GM21447 (cell line): Measurements from ENCODE around the gene GNB1L.

Source experiments
- ATAC-seq: cut with Tn5 transposase; IDR thresholded peaks from one replicate; pipeline ENCODE4 v1.9.1; 2021; ENCODE audit not compliant: unreplicated experiment

GNB1L gene

GRCh38 chr22:19812910-19813309 is 41.8 kb downstream of the GNB1L start:
- ATAC-seq, result no peak

DNA sequence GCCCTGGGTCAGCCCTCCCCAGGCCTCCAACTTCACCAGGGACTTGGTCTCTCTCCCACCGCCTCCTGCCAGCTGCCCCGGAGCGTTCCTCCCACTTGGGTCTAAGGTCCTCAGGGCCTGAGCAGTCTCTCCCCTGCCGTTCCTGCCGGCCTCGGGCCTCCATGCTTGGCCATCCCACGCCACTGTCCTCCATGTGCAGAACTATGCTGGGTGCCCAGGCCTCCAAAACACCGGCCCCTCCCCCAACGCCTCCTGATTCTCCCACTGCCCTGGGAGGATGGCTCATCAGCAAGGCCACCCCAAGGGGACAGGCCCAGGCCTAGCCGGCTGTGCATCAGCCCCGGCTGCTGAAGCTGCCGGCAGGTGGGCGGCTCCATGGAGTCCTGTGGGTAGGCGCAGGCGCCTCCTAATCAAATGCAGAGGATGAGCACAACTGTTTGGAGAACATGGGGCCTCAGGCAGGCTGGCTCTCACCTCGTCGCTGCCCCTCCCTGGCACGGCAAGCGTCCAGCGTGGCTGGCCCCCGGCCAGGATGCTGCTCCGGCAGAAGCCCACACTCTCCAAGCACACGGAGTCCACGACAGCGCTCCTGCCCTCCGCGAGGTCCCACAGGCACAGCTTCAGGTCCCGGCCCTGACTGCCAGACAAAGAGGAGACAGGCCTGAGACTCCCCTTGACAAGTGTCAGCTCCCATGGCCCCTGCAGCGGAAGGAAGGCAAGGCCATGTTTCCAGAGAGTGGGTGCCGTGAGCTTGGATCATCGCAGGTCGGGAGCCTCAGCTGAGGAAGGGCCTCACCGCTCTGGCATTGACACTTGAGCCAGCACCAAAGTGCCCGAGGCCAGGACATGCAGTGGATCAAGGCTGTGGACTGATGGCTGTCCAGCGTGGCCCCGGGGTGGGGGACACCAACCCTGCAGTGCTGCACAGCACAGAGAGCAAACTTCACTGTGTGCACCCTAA is 42.6 kb downstream of the GNB1L start:
- no peak for ATAC-seq

GRCh38 chr22:19811211-19811621 is 43.5 kb downstream of the GNB1L start:
- ATAC-seq, result no peak

DNA sequence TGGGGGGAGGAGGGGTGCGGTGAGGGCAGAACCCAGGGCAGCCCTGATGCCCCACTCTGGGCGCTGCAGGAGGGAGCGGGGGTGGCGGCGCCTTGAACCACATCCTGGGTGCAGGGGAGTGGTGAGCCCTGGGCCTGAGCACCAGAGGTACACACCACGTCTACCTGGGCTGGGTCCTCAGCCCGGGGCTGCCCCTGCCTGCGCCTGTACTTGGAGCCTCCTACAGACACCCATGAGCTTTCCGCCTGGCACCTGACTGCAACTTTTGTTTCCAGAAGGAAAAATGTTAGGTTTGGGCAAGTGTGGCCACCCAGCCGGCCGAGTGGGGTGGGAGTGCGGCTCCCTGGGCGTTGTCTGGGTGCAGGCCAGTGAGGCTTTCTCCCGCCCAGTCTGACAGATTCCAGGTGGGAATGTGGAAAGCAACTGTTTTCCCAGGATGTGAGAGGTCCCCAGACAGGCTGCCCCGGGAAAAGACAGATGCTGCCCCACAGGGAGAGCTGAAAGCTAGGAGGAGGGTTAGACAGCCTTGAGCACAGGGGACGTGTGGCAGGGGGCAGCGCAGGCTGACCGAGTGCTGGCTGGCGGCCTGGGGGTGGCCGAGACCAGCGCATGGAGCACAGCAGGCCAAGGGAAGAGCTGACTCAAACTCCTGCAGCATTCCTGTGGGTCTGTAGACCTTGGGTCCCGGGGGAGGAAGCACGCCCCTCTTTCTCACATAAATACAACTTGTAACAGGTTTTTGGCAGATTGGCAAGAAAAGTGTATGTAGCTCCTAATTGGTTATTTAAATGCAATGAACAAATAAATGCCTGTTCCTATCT is 44.1 kb downstream of the GNB1L start:
- ATAC-seq, result no peak

- no peak for ATAC-seq
These were observed 44.9 kb downstream of the GNB1L start for GRCh38 chr22:19809741-19810140.

DNA sequence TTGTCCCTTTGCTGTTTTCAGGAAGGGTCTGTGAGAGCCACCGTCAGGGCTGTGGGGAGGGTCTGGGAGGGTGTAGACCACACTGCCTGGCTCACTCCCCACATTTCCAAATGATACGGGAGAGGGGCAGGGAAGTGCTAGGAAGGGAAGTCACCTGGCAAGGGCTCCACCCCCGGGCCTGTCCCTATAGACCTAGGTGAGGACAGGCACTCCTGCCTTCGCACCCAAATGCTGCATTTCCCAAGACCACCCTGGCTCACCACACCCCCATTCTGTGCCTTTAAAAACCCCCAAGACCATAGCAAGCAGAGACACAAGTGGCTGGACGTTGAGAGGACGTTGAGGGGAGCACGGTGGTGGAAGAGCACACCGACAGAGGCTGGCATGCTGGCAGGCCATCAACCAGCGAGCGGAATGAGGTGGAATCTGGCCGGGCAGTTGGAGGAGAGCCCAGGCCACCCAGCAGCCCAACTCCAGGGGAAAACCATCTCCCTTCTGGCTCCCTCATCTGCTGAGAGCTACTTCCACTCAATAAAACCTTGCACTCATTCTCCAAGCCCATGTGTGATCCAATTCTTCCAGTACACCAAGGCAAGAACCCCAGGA is 45.7 kb downstream of the GNB1L start:
- ATAC-seq, result no peak

DNA sequence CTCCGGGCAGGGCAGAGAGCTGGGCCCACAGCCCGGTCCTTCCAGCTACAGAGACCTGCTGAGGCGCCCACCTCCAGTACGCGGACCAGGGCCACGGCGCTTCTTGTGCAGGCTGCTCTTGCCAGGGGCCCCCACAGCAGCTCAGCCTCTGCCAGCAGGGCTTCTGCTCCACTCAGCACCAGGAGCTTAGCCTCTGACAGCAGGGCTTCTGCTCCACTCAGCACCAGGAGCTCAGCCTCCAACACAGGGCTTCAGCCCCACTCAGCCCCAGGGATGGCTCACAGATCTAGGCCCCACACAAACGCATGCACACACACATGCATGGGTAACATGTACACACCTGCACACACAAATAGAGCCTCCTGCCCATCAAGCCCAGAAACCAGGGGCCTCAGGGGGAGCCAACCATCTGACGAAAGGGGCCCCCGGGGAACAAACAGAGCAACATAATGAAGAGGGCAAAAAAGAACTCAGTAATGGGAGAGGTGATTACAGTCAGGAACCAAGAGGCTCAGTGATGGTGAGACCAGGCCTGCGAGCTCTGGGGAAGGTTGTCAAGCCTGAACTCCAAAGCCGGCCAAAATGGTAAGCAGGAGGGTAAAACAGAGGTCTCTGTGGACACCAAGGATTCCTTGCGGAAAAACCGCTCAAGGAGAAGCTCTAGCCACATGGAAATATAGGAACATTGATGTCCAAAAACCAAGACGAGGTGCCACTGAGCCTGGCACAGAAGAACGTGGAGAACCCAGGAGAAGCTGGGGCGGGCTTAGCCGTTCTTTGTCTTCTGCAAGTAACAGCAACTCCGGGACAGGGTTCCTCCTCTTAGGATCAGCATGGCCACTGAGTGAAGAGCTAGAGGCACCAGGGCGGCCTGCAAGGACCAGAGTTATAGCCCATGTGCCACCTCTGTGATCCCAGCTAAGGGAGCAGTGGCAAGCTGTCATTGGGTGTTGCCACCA is 46.5 kb downstream of the GNB1L start:
- ATAC-seq, result no peak

- no peak for ATAC-seq
These were observed 47.3 kb downstream of the GNB1L start for GRCh38 chr22:19807161-19807913.

GRCh38 chr22:19806213-19807160 is 48.2 kb downstream of the GNB1L start:
- no peak for ATAC-seq

GRCh38 chr22:19805821-19806212 is 48.9 kb downstream of the GNB1L start:
- ATAC-seq, result no peak

- ATAC-seq, result no peak
These were observed 50.9 kb downstream of the GNB1L start for GRCh38 chr22:19803736-19804267.

GRCh38 chr22:19802894-19803735 is 51.6 kb downstream of the GNB1L start:
- no peak for ATAC-seq

DNA sequence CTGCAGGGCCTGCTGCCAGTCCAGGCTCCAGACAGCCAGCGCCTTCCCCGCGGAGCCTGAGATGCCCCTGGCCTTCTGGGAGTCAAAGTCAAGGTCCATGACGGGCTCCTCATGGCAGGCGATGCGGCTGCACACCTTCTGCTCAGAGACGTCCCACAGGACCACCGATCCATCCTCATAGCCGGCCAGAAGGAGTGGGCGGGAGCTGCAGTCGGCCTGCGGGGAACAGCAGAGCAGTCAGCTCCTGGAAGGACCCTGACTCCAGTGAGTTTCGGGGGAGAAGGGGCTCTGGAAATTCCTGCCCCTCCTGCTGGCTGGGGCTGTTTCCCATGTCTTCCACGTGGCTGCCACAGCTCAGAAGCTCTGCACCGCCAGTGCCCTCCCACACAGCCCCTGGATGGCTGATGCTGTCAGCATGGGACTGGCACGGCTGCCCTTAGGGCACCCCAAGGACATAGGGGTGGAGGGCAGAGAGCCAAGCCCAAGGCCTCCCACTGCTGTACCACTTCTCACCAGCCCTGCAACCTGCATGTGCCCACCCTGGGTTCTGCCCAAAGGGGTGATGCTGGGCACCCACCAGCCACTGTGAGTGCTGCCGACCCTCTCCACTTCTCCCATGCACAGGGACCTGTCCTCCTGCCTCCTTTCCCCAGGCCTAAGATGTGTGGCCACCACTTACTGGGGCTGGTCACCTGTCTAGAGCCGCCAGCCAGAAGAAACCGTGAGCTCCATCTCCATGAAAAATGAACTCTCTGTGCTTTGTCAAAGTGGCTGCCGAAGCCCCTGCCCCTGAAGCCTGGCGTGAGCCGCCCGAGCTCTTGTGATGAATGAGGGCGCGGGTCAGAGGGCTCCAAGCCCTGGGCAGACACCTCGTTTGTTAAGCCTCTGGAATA is 52.4 kb downstream of the GNB1L start:
- ATAC-seq, result no peak

DNA sequence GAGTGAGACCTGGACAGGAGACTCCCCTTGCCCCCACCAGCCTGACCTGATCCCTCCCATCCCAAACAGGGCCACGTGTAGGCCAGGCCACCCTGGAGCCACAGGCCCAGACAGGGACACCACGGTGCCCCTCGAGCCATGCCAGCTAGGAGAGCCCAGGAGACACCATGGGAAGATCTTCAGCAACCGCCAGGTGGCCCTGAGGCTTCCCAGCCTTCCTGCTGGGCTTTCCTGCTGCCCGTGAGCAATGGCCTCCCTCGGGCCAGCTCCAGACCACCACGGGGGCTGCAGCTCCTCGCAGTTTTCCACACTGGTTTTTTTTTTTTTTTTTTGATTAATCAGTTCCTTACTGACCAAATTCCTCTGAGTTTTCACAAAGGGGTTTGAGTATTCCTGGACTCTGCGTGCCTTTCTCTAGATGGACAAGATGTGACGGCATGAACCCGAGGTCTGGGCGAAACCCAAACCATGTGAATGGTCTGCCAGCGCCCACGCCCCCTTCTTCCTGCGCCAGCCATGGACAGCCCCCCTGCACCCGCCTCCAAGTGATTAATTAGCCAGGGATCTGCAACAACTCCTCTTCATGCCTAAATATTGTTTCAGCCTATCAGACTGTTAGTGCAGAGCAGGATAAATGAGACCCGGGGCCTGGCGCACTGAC is 53.2 kb downstream of the GNB1L start:
- no peak for ATAC-seq

DNA sequence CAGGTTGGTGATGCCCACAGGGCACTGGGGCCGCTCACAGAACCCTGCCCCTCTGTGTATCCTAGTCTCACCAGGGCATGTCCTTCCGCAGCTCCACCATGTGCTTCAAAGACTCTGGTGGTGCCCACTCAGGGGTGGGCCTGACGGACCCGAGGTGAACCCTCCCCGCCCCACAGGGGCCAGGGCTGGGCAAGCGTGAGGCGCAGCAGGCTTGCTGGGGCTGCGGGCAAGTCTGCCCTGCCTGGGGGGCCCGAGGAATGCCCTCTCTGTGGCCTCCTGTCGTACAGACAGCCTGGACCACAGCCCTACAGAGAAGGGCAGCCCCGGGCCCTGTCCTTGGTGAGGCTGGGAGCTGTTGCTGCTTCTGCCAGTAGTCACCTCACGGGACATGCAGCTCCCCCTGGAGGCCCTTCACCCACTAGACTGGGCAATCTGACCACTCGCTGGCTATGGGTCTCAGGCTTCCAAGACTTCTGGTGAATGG is 53.9 kb downstream of the GNB1L start:
- ATAC-seq, result no peak

DNA sequence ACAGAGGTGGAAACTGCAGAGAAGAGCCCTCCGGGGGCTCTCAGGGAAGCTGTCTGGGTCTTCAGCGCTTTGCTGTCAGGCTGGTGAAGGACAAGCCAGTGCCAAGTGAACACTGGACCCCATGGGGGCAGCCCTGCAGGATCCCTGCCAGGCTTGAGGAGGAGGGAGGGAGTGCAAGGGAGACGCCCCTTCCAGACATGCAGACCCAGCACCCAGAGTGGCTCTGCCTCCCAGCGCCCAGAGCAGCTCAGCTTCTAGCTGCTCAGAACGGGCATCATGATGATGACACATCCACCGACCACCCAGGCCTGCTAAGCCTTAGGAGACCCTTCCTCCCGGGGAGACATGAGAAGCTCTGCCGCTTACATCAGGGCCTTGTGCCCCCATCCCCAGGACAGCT is 54.4 kb downstream of the GNB1L start:
- ATAC-seq, result no peak
